GM04504 (cell line): Measurements from ENCODE around the gene DDX1.

Experiments used
- DNase-seq: peaks from one replicate; pipeline ENCODE4 v3.0.0-alpha.2; 2012; ENCODE audit warnings: low read depth

DDX1 gene

DNA sequence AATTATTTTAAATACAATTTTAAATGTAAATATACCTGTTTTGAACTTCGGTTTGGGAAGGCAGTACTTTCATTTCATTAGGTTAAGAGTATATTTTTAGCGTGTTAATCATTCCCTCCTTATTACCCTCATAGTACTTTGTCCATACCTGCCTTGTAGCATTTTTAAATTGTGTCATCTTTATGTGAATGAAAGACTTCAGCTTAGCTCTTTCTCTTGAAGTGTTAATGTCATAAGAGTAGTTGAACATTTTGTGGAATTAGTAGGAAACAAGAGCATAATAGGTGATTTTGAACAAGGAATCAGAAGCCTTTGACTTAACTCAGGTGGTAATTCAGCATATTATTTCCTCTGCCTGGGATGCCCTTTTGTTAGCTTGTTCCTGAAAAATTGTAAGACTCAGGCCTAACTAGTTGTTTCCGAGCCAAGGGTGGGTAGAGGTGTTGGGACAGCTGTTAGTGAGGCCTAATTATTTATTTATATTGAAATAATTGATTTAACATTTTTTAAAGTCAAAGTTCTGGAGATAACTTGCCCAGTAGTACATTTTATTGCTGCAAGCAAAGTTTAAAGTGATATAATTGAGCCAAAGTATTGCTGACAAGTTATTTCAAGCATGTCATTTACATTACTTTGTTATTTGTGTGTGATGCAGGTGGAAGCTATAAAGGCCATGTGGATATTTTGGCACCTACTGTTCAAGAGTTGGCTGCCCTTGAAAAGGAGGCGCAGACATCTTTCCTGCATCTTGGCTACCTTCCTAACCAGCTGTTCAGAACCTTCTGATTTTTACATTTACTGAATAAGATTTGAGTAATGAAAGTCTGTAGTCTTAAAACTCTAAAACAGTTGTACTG, 38.7 kb downstream of the DDX1 start:
- no peak for DNase-seq

- DNase-seq: no peak
Observed at GRCh38 chr2:15630978-15631719, 39.5 kb downstream of the DDX1 start.

DNA sequence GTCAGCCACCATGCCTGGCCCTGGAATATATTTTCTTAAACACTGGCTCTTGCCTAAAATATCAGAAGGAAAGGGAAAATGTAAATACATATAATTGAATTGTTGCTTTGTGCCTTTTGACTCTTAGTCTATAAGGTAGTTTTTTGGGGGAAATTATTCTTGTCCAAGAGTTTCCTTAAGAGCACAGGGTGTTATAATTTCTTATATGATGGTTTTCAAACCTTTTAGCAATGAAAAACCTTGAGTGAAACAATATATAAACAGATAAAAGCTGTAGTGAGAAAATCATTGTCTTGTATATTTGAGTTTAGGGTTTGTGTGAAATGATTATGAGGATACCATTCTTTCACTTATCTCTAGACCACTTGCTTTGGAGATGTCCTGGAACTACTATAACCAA, 40.2 kb downstream of the DDX1 start:
- no peak for DNase-seq

GRCh38 chr2:15633043-15633970, 41.6 kb downstream of the DDX1 start:
- no peak for DNase-seq

GRCh38 chr2:15633971-15634346, 42.3 kb downstream of the DDX1 start:
- no peak for DNase-seq

- DNase-seq: no peak
Observed at GRCh38 chr2:15634846-15635490, 43.3 kb downstream of the DDX1 start.

DNA sequence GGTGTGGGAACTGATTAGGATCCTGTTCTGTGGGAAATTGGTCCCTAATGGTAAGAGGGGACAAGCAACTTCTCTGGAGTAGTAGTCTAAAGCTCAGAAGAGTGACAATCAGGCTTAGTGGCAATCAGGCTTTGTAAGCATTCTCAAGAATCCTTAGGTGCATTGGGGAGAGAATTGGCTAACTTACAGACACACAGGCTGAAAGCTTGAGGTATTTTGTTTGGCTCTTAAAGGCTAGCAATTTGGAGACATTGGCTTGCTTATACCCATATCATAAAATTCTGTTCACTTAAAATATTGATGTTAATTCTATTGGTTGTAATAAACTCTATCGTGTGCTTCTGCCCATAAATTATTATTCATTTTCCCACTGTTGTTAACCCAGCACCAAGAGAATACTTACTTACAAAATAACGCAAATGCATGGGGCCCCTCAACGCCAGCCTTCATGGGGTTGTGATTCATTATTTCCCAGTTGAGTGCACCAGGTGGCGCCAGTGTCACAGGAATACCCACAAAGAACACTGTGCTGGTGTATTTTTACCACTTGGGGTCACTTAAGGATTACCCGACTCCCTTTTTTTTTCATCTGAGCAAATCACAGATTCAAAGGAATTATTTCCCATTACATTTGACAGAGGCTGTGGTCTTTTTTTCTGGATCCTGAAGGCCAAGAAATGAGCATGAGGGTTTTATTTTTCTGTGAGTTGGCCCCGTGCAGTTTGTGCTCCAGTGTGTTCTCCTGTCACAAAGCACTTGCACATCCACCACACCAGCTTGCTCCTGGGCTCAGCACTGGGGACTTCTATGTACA, 45.5 kb downstream of the DDX1 start:
- peak; percentile 36 for DNase-seq

DNA sequence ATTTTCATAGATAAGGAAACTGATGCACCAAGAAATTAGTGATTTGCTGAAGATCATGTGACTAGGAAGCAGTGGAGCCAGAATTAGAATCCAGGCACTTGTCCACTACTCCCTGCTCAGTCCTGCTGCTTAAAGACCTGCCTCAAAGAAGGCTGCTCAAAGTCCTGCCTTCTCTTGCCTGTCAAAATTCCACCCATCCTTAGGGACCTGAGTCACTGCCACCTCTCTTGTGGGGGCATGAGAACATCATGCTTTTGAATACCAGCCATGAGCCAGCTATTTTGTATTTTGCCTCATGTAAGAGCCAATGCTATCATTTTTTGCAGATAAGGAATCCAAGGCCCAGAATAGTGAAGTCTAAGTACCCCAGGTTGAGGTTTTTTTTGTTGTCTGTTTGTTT, 47.1 kb downstream of the DDX1 start:
- DNase-seq: peak; percentile 30

- DNase-seq: no peak
Observed at GRCh38 chr2:15639323-15640251, 47.9 kb downstream of the DDX1 start.

GRCh38 chr2:15640261-15640711, 48.6 kb downstream of the DDX1 start:
- peak; percentile 9 for DNase-seq

GRCh38 chr2:15640784-15641183, 49.1 kb downstream of the DDX1 start:
- no peak for DNase-seq

DNA sequence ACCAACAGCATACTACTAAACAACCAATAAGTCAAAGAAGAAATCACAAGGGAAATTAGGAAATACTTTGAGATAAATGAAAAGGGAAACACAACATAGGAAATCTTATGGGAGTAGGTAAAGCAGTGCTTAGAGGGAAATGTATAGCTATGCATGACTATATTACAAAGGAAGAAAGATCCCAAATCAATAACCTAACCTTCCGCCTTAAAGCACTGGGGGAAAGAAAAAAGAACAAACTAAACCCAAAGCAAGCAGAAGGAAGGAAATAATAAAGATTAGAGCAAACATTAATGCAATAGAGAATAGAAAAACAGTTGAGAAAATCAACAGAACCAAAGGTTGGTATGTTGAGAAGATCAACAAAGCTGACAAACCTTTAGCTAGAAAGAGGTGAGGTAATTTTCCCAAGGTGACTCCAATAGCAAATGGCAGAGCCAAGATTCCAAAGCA, 49.9 kb downstream of the DDX1 start:
- no peak for DNase-seq

GRCh38 chr2:15642011-15642814, 50.5 kb downstream of the DDX1 start:
- no peak for DNase-seq

DNA sequence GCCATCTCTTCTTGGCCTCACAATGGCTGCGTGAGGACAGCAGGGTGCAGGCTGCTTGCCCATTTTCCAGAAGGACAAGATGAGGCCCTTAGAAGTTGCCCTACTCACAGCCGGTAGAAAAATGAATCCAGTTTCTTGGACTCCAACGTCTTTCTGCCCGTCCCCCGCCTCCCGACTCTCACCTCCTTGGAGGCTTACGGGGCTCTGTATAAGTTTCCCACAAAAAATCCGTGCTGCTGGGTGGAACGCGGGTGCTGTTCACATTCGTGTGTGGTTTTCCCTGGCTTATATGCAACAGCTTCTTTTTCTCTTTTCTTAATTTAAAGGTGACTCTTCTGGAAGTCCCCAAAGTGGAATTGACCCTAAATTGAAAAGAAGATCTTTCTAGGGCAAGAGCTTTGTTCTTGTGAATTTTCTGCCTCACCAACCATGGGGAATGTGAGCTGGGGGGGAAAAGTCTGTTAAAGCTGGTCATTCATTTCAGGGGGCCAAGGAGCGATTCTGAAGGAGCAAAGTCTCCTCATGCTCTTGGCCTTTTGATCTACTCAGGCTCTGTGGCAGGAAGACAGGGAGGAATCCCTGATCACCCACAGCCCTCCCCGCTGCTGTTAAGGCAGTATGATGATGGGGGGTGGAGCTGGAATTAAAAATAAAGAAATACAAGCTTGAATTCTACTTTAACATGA, 51.3 kb downstream of the DDX1 start:
- no peak for DNase-seq

GRCh38 chr2:15643791-15644585, 52.3 kb downstream of the DDX1 start:
- no peak for DNase-seq

DNA sequence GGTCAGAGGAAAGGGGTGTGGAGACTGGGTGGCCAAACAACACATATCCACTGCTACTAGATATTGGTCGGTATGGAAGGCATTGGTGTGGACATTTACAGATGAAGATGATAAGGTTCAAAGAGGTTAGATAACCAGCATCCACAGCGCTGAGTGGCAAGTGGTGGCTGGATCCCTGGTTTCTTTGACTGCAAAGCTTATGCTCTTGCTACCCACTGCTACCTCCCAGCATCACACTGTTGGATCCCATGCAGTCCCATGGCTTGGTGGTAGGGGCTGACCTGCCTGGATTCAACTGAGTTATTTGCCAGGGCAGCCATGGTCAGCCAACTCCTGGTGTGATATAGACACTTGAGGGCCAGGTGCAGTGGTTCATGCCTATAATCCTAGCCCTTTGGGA, 53.6 kb downstream of the DDX1 start:
- DNase-seq: no peak

GRCh38 chr2:15645720-15646385, 54.2 kb downstream of the DDX1 start:
- no peak for DNase-seq
